Adrenal gland (tissue), 12 donors: ENCODE measurements around the gene OR4X2. TPM values are rescaled to one million over a fixed set of nuclear protein-coding genes. Genes with fewer than 3 reads are reported as not detected.

Experiments used
- DNase-seq, 7 donors: peaks; one replicate each; pipeline ENCODE4 v3.0.0-alpha.2; 2019 to 2020
- H3K27ac ChIP-seq, 5 donors: fragments of 200-600 bp; sonication (generic) in 4 of 5; 1 replicate in 3 of 5; 2 replicates in 2 of 5; pipeline versions ENCODE4 v1.5.1 to v1.8.0; 2016 to 2020; ENCODE audit warnings: mild to moderate bottlenecking in 1 of 5
- H3K27me3 ChIP-seq: fragments of 200-600 bp; 2 replicates; pipeline ENCODE4 v1.8.0; 2021
- H3K36me3 ChIP-seq, 2 donors: fragments of 200-600 bp; replicated peaks in 1 of 2; 1 replicate in 1 of 2; 2 replicates in 1 of 2; pipeline versions ENCODE4 v1.5.1 to v1.8.0; 2018 to 2022
- H3K4me1 ChIP-seq, 2 donors: fragments of 200-600 bp; replicated peaks in 1 of 2; 1 replicate in 1 of 2; 2 replicates in 1 of 2; pipeline versions ENCODE4 v1.5.1 to v1.8.0; 2018 to 2021
- H3K4me3 ChIP-seq, 4 donors: fragments of 200-600 bp; sonication (generic) in 3 of 4; one replicate each; pipeline ENCODE4 v1.5.1; 2016 to 2018
- H3K9me3 ChIP-seq, 3 donors: fragments of 200-600 bp; sonication (generic) in 1 of 3; replicated peaks in 1 of 3; 1 replicate in 2 of 3; 2 replicates in 1 of 3; pipeline versions ENCODE4 v1.5.1 to v1.8.0; 2016 to 2021
- POLR2A ChIP-seq, 2 donors: fragments of 450-650 bp; IDR thresholded peaks; one replicate each; pipeline ENCODE4 v1.6.1; 2017; ENCODE audit warnings: antibody characterized with exemption in 2 of 2, mild to moderate bottlenecking in 2 of 2, moderate library complexity in 1 of 2
- WGBS, 4 donors: extraction: QIAGEN DNeasy Blood & Tissue Kit in 2 of 4; methylation state at CpG; one replicate each; pipeline versions ENCODE4 v1.1.5 to v1.1.7; 2013 to 2017; 5-methylcytosine and 5-hydroxymethylcytosine counted together
- intact Hi-C, 2 donors: fragments of 100-400 bp; cut with DNase I; formaldehyde crosslinking; loops; one replicate each; pipeline versions ENCODE4 v1.14.1 to v1.15.0; 2022 to 2023
- polyA plus RNA-seq, 3 donors: library from polyadenylated mRNA; stranded (reverse); fragments of 200-250 nt in 2 of 3; fragments of 350-450 nt in 1 of 3; fragmentation: Illumina TruSeq in 1 of 3; extraction: RNeasy Lipid Tissue Mini Kit (QIAGEN cat#74804) in 1 of 3; gene quantifications; one replicate each; pipeline ENCODE4 v1.2.3, GENCODE V29; 2013 to 2014
- total RNA-seq, 9 donors: library from RNA; depleted of rRNA in 4 of 9; stranded (reverse); fragments of >200 nt in 4 of 9; fragments of 120-200 nt in 1 of 9; fragmentation: NEBNext Ultra II Directional in 1 of 9; extraction: Animal tissue kit (Norgen Biotek cat#: 25700) in 1 of 9; gene quantifications; one replicate each; pipeline versions ENCODE4 v1.1.0 to v1.2.4, GENCODE V29; 2013 to 2023
- TF ChIP-seq, protein P1 (sequence below), 6 experiments: fragments of 450-650 bp in 4 of 6; fragments of 200-600 bp in 2 of 6; sonication (generic) in 1 of 6; IDR thresholded peaks; 1 replicate in 5 of 6; 2 replicates in 1 of 6; pipeline versions ENCODE4 v1.5.1 to v1.8.0; 2016 to 2021; ENCODE audit warnings: antibody characterized with exemption in 6 of 6, mild to moderate bottlenecking in 2 of 6, moderate library complexity in 1 of 6
- donor health status: healthy with polysubstance abuse.
- donor health status: Bipolar disorder and iron deficiency.
- donor health status: DM: yes; HTN: yes; CAD: no.
- donor health status: DM: no; HTN: no; CAD: no.
- donor health status: DM: no; HTN: no; CAD: no.
- donor health status: DM: yes; HTN: yes; CAD: no.

Gene OR4X2
- total and polyA plus RNA-seq, 12 donors, result not detected

DNA sequence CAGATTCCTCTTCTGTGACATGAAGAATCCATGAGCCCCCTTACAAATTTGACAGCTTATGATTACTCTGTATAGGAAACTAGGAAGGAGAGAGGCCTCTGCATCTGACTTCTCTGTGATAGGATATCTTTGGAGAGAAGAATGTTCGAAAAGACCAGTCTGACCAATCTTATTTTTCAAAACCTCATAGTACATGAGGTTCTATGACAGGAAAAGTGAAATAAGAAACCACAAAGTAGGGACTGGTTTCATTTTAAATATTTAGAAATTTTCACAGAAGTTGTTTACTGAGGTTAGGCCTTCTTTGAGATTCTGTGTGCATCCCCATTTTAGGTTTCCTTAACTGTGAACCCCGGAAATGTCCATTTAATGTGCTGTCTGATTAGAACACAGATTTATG is 16.7 kb downstream of the OR4X2 start:
- no peak for DNase-seq
- no peaks in the 10 kb centered on the region for H3K9me3 ChIP-seq
- no peak for TF ChIP-seq POLR2A (IDR thresholded peaks at IDR 0.05)
- TF ChIP-seq, protein P1, sequence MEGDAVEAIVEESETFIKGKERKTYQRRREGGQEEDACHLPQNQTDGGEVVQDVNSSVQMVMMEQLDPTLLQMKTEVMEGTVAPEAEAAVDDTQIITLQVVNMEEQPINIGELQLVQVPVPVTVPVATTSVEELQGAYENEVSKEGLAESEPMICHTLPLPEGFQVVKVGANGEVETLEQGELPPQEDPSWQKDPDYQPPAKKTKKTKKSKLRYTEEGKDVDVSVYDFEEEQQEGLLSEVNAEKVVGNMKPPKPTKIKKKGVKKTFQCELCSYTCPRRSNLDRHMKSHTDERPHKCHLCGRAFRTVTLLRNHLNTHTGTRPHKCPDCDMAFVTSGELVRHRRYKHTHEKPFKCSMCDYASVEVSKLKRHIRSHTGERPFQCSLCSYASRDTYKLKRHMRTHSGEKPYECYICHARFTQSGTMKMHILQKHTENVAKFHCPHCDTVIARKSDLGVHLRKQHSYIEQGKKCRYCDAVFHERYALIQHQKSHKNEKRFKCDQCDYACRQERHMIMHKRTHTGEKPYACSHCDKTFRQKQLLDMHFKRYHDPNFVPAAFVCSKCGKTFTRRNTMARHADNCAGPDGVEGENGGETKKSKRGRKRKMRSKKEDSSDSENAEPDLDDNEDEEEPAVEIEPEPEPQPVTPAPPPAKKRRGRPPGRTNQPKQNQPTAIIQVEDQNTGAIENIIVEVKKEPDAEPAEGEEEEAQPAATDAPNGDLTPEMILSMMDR (IDR thresholded peaks at IDR 0.05), result no peak
- no peaks in the 10 kb centered on the region for H3K27me3 ChIP-seq
- WGBS, 4 donors, result 64 to 75% (median 70%) methylated on average over 2 of the region's 2 CpGs
- H3K4me1 ChIP-seq, result no peaks in the 10 kb centered on the region
- H3K36me3 ChIP-seq, result no peaks in the 10 kb centered on the region
- H3K27ac ChIP-seq, result no peak overlapping the region
- intact Hi-C loops, result no loop called here
- no peak overlapping the region for H3K4me3 ChIP-seq

DNA sequence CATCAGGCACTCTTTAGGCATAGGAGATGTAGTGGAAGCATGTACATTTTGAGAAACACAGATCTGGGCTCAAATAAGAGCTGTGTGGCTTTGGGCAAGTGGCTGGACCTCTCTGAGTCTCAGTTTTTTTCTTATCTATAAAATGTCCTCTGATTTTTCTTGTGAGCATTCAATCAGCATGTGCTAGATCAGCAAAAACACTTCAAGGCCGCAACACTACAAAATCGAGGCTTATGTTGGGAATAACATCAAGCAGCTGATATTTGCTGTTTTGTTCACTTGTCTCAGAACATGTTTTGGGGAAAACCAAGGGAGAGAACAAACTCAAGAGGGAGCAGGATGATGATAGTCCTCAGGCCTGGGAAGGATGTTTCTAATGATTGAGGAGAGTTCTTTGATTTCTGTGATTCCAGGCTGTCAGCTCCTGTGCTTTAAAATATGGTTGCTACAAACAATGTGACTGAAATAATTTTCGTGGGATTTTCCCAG is 18.6 kb downstream of the OR4X2 start, which contains the start of gene OR4X1:
Gene OR4X1, plus strand, starts transcription at position 439 of the 489 bp plus-strand sequence. Its CDS starts 0 bp downstream, at position 439.
- no peak for DNase-seq
- Histone ChIP-seq H3K27me3 (no peaks in the 10 kb centered on the region), H3K36me3 (no peaks in the 10 kb centered on the region), H3K4me1 (no peaks in the 10 kb centered on the region), H3K4me3 (no peak within 1 kb of the TSS), H3K27ac (no peak within 1 kb of the TSS), H3K9me3 (no peaks in the 10 kb centered on the region)
- TF ChIP-seq, protein P1 (IDR thresholded peaks at IDR 0.05), result no peak
- TF ChIP-seq POLR2A (IDR thresholded peaks at IDR 0.05), result no peak
- WGBS, 4 donors, result 20 to 34% (median 29%) methylated on average over 3 of the region's 3 CpGs
- intact Hi-C loops, result no loop called here

DNA sequence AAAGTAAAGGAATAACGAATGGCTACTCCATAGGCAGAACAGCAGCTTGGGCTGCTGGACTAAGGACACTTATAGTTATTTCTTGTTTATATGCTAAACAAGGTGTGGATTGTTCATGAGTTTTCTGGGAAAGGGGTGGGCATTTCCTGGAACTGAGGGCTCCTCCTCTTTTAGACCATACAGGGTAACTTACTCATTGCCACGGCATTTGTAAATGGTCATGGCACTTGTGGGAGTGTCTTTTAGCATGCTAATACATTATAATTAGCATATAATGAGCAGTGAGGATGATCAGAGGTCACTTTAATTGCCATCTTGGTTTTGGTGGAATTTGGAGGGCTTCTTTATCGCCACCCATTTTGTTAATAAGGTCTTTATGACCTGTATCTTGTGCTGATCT is 25.7 kb downstream of the OR4X2 start:
- 55 to 79% (median 65%) methylated on average over 3 of the region's 3 CpGs for WGBS, 4 donors

DNA sequence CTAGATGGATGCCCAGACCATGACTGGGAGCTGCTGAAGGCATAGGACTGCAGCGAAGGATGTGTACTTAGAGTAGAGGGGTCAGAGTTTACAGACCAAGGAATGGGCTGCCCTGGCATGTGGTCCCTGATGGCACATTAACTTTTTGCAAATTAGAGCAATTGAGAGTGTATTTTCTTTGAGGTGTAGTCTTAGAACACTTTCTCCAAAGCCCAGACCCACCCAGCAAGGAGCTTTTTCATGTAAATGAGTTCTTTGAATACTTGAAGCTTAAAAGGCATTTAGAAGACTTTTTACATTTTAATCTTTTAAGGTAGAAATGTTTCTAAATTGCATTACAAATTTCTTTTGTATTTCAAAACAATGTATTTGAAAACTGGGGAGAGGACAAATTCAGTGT is 27.7 kb downstream of the OR4X2 start:
- Histone ChIP-seq H3K27me3 (no peaks in the 10 kb centered on the region), H3K4me3 (no peak overlapping the region), H3K4me1 (no peaks in the 10 kb centered on the region), H3K9me3 (no peaks in the 10 kb centered on the region), H3K27ac (no peak overlapping the region), H3K36me3 (no peaks in the 10 kb centered on the region)
- DNase-seq, result no peak
- intact Hi-C loops, result no loop called here
- no peak for TF ChIP-seq POLR2A (IDR thresholded peaks at IDR 0.05)
- TF ChIP-seq, protein P1 (IDR thresholded peaks at IDR 0.05), result no peak
- WGBS, 4 donors, result 10 to 36% (median 21%) methylated on average over 1 of the region's 1 CpG

More for the DNA sequence above, 25.7 kb downstream of the OR4X2 start:
- TF ChIP-seq, protein P1 (IDR thresholded peaks at IDR 0.05), result no peak
- no peak for TF ChIP-seq POLR2A (IDR thresholded peaks at IDR 0.05)
- Histone ChIP-seq H3K9me3 (no peaks in the 10 kb centered on the region), H3K27me3 (no peaks in the 10 kb centered on the region), H3K4me1 (no peaks in the 10 kb centered on the region), H3K36me3 (no peaks in the 10 kb centered on the region), H3K4me3 (no peak overlapping the region), H3K27ac (no peak overlapping the region)
- no peak for DNase-seq
- intact Hi-C loops, result no loop called here

Other genes starting within 250 kb of the OR4X2 start
- not detected for gene OR4B1, start 28.3 kb upstream of the OR4X2 start, total RNA-seq
- not detected for gene OR4B1, start 28.3 kb upstream of the OR4X2 start, polyA plus RNA-seq
- gene OR4X1, start 18.8 kb downstream of the OR4X2 start, total RNA-seq, result not detected
- not detected for gene OR4X1, start 18.8 kb downstream of the OR4X2 start, polyA plus RNA-seq
- not detected for gene OR4S1, start 61.1 kb downstream of the OR4X2 start, total RNA-seq
- not detected for gene OR4S1, start 61.1 kb downstream of the OR4X2 start, polyA plus RNA-seq
- gene OR4C3, start 79.8 kb downstream of the OR4X2 start, total RNA-seq, result not detected
- not detected for gene OR4C3, start 79.8 kb downstream of the OR4X2 start, polyA plus RNA-seq
- gene OR4C5, start 121.4 kb downstream of the OR4X2 start, total RNA-seq, result not detected
- not detected for gene OR4C5, start 121.4 kb downstream of the OR4X2 start, polyA plus RNA-seq
- not detected for gene OR4A47, start 243.7 kb downstream of the OR4X2 start, total RNA-seq
- gene OR4A47, start 243.7 kb downstream of the OR4X2 start, polyA plus RNA-seq, result not detected